GM19193 (cell line): ENCODE data around the gene ITGAX.

Experiments
- POLR2A ChIP-seq: IDR thresholded peaks from 4 replicates; pipeline ENCODE4 v1.6.1; 2011; ENCODE audit not compliant: insufficient read depth, insufficient read length; ENCODE audit errors: extremely low read depth

Gene ITGAX

DNA sequence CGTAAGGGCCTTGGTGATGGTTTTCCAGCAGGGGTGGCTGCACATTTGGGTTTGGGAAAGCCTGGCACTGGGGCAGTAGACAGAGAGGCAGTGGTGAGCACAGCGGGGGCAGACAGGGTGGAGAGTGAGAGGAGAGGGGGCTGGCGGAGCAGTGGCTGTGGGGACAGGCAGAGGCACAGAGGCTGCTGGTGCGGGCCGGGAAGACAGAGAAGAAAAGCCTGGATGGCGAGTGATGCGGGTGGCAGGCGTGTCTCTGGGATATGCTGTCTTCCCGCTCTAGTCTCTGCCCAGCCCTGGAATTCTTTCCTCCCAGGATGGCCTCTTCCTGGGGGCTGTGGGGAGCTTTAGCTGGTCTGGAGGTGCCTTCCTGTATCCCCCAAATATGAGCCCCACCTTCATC lies 55.1 kb downstream of the ITGAX start:
- no peak for TF ChIP-seq POLR2A

DNA sequence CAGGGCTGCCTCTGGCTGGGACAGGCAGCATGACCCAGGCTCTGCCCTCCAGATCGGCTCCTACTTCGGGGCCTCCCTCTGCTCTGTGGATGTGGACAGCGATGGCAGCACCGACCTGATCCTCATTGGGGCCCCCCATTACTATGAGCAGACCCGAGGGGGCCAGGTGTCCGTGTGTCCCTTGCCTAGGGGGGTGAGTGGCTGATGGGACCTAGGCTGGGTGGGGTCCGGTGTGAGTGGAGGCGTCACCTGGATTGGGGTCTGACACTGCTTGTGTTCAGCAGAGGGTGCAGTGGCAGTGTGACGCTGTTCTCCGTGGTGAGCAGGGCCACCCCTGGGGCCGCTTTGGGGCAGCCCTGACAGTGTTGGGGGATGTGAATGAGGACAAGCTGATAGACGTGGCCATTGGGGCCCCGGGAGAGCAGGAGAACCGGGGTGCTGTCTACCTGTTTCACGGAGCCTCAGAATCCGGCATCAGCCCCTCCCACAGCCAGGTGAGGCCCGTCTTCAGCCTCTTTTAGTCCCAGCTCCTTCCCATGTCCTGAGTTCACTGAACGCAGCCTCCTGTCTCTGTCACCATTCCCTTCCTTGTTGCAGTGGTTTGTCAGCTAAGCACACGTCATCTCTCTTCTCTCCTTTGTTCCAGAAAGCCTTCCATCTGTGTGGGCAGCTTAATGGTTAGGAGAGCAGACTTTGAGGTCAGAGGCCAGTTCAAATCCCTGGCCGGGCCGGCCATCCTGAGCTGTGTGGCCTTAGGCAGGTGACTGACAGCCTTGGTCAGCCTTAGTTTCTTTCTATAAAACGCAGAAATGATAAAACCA lies 56.3 kb downstream of the ITGAX start:
- TF ChIP-seq POLR2A = no peak

DNA sequence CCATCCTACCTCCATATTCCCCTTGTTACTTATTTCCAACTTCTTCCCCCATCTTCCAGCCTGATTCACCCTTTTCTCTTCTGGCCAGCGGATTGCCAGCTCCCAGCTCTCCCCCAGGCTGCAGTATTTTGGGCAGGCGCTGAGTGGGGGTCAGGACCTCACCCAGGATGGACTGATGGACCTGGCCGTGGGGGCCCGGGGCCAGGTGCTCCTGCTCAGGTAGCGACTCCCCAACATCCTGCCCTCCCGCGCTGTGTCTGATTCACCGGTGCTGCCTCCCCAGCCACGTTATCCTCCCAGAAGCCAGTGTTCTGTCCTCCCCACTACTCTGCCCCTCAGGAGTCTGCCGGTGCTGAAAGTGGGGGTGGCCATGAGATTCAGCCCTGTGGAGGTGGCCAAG lies 57.8 kb downstream of the ITGAX start:
- no peak for TF ChIP-seq POLR2A

DNA sequence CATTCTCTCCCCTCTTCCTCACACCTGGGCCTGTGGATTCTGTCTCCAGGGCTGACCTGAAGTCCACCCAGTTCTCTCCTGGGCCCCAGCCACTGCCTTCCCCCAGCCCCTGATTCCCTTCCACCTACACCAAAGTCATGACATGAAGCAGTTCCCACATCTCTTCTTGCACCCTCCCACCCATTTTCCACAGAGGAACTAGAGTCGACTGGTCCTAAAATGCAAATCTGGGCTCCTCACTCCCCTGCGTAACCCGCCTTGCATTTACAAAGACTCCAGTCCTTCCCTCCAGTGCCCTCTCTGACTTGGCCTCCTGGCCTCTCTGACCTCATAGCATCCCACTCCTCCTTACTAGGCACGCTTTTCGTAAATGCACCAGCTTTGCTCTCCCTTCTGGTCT lies 58.4 kb downstream of the ITGAX start:
- no peak for TF ChIP-seq POLR2A

DNA sequence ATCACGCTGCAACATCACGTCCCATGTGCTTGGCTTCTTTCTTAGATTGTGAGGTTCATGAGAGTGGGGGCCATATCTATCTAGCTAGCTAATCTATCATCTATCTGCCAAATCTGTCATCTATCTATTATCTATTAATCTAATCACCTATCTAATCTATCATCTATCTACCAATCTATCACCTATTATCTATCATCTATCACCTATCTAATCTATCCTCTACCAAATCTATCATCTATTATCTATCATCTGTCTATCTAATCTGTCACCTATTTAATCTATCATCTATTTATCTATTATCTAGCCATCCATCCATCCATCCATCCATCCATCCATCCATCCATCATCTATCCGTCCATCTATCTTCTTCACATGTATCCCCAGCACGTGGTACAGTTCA lies 59.0 kb downstream of the ITGAX start:
- no peak for TF ChIP-seq POLR2A

DNA sequence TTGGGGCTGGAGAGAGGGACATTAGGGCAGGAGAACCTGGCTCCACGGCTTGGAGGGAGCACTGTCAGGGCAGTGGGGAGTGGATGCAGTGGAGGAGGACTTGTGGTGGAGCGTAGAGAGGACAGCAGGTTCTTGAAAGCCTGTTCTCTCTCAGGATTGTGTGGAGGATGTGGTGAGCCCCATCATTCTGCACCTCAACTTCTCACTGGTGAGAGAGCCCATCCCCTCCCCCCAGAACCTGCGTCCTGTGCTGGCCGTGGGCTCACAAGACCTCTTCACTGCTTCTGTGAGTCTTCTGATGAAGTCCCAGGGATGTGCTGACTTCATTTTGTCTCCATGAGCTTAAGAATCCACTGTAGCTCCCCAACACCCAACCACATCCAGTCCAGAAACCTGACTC lies 59.7 kb downstream of the ITGAX start:
- no peak for TF ChIP-seq POLR2A

DNA sequence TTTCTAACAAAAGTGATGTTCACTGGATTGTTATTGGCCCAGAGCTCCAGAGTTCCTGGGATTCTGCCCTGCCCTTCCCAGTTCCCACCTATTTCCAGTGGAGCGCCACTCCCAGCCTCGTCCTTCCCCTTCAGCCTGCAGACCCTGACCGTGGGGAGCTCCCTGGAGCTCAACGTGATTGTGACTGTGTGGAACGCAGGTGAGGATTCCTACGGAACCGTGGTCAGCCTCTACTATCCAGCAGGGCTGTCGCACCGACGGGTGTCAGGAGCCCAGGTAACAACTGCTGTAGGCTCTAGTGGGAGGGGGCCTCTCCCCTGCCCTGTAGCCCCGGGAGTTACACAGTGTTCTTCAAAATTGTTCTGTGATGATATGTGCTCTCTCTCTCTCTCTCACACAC lies 61.4 kb downstream of the ITGAX start:
- no peak for TF ChIP-seq POLR2A

DNA sequence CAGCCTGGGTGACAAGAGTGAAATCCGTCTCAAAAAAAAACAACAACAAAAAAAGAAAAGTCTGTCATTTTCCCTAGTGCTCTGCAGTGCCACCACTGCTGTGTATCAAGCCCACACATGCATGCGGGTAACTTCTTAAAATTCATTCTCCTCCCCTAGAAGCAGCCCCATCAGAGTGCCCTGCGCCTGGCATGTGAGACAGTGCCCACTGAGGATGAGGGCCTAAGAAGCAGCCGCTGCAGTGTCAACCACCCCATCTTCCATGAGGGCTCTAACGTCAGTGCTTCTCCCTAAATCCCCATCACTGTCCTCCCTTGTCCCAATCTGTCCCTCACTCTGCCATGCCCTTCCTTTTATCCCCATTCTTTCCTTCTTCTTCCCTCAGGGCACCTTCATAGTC lies 62.9 kb downstream of the ITGAX start:
- no peak for TF ChIP-seq POLR2A

DNA sequence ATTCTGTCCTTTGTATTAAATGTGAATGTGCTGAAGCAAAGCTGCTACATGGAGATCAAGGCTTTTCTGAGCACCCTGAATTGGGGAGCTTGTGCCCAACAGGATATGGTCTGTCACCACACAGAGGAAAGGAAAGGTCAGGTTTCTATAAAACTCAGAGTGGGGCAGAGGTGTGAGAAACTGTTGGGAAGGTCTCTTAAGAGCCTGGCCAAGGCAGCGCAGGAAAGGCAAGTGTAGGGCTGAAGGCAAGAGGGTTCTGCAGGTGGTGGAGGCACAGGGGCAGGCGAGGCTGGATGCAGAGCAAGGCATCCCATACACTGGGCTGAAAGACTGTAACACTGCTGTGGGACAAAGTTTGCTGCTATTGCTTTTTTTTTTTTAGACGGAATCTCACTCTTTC lies 65.1 kb downstream of the ITGAX start:
- TF ChIP-seq POLR2A = no peak

DNA sequence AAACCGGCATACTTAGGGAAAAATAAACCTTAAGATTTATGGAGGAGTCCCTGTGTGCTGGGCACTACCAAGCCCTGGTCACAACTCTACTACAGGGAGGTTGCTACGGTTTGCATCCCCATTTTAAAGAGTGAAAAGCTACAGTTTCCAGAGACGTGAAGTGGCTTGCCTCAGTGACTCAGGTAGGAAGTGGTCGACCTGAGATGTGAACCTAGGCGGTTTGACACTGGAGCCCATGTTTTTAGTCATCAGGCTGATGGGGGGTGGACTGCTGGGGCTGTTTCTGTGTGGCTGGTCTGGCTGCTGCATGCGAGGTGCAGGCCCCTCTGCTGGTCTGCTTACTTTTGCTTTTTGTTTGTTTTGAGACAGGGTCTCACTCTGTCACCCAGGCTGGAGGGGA lies 66.6 kb downstream of the ITGAX start:
- no peak for TF ChIP-seq POLR2A

DNA sequence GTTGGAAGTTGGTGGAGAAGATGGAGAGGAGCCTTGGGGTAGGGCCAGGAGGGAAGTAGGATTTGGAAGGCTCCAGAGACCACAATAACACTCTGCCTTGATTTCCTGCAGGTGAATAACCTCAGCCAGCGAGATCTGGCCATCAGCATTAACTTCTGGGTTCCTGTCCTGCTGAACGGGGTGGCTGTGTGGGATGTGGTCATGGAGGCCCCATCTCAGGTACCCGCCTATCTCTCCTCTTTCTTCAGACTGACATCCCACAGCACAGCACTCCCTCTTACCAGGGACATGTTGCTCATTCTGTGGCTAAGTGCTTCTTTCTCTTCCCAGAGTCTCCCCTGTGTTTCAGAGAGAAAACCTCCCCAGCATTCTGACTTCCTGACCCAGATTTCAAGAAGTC lies 68.3 kb downstream of the ITGAX start:
- TF ChIP-seq POLR2A = no peak

DNA sequence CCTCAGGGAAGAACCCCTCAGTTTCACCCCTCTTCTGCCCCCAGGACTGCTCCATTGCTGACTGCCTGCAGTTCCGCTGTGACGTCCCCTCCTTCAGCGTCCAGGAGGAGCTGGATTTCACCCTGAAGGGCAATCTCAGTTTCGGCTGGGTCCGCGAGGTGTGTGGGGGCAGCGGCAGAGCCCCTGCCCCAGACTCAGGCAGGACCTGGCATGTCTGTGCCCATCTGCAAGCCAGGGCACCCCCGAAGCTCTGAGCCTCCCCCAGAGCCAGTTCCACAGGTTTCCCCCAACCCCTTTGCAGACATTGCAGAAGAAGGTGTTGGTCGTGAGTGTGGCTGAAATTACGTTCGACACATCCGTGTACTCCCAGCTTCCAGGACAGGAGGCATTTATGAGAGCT lies 68.8 kb downstream of the ITGAX start:
- TF ChIP-seq POLR2A = no peak

DNA sequence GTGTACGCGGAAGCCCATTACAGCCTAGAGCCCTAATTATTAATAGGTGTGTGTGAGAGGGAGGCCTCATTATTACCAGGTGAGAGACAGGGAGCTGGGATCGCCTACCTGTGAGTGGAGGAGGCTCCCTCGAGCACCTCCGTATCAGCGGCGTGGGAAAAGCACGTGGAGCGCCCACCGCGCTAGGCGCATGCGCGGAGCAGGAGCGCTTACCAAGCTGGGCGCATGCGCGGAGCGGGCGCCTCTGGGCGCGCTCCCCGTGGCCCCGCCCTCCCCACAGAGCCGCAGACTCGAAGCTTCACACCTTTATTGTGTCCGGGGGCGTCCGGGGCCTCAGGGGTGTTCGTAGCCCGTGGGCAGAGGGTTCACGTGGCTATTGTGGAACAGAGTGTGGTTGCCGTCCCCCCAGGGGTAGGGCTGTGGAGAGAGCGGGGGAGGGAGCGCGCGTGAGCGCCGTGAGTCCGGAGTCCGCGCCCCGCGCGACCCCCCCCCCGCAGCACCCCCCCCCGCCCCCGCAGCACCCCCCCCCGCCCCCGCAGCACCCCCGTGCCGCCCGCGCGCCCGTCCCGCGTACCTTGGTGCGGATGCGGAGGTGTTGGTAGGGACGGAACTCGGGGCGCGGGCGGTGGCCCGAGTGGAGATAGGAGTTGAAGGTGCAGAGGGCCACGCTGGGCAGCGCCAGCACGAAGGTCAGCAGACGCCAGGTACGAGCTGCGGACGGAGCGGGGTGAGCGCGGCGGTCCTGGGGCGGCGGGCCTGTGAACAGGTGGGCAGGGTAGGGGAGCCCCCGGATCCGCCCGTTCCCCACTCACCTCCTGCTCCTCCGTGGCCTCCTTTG lies 72.7 kb downstream of the ITGAX start:
- TF ChIP-seq POLR2A = no peak

DNA sequence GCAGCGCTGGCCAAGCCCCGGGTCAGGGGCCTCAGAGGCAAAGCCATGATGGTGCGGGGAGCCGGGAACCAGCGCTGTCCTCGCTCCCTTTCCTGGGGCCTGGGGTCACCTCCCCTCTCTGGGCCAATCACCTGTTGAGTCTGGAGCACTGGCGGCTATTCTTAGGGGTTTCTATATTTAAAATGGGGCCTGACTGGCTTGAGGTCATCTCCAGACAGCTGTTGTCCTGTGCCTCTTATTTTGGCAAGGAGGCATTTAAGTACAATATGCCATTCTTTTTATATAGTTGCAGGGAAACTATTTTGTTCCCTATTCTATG lies 73.3 kb downstream of the ITGAX start, which contains the start of gene COX6A2:
Gene COX6A2, minus strand, starts transcription at position 82 of the 319 bp plus-strand sequence. Its CDS starts 35 bp downstream, at position 47.
- no peak for TF ChIP-seq POLR2A

DNA sequence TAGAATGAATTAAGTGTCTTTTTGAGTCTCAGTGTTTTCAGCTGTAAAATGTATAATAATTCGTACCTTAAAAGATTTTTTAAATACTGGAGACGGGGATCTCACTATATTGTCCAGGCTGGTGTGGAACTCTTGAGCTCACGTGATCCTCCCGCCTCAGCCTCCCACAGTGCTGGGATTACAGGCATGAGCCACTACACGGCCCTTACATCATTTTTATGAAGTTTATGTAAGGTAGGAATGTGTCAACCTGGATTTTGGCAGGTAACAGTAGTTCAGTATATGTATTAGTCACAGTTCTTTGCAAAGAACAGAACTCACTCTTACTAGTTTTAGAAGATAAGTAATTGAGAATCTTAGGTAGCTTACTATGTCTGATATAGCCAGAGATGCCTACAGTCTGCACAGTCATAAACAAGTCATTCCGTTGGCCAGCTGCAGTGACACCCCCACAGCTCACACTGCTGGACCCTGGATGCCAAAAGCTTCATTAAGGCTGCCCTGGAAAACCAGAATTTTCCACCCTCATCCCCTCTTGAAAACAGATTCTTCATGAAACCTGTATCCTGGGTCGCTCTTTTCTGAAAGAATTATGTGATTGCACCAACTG lies 73.8 kb downstream of the ITGAX start:
- TF ChIP-seq POLR2A = no peak

DNA sequence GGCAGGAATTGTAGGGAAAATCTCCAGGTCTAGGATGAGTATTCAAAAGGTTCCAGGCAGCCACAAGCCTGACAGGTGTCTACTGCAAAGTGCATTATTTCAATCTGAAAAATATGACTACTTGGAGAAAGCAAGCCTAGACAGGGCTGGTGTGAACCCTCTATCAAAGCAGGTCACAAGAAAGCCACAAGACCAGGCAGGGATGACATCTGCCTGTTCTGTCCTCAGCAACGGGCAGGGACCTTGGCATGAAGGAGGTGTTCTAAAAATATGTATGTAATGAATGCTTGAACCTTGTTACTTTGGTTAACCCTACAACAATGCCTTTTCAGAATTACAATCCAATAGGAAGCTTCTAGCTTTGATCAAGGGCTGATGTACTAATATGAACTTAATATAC lies 74.3 kb downstream of the ITGAX start:
- TF ChIP-seq POLR2A = no peak

DNA sequence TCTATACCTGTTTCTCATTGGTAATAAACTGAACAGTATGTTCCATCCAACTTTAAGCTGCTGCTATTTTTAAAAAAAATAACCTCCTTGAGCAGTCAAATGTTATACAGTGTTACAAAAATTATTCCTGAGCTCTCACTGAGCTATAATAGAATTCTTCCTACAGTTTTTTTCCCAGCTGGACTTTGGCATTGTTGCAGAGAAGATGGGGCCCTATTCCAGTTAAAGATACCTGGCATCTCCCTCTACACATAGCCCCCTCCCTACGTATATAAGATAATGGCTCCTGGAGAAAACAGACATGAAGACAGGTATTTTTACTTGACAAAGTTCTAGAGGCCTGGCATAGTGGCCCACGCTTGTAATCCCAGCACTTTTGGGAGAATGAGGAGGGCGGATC lies 74.8 kb downstream of the ITGAX start:
- TF ChIP-seq POLR2A = no peak
